ENCODE measurements around the gene GFM1. TPM values are rescaled to one million over a fixed set of nuclear protein-coding genes. Genes with fewer than 3 reads are reported as not detected.
"Not testable (repeated sequence)": the region's sequence is repeated elsewhere in the genome, so short reads cannot be mapped to it uniquely, and the experiment has no call there.

GFM1 gene
- total RNA-seq, 2 experiments from 2014 or later = 36.5 to 53.7 TPM

- no peak overlapping the region for H3K27ac ChIP-seq (ENCODE audit: low read depth, low read length, poor library complexity, severe bottlenecking)
- intact Hi-C loops (cut with micrococcal nuclease; ENCODE audit: unreplicated experiment) = no loop called here
Measured at GRCh38 chr3:158685159-158685558, 40.8 kb downstream of the GFM1 start.

GRCh38 chr3:158693866-158694456 is 49.6 kb downstream of the GFM1 start:
- H3K9me3 ChIP-seq (ENCODE audit: low read length); H3K4me2 ChIP-seq (ENCODE audit: low read length); DNase-seq (ENCODE audit: low spot score); H3K27ac ChIP-seq (ENCODE audit: low read depth, low read length, poor library complexity, severe bottlenecking); H4K20me1 ChIP-seq (ENCODE audit: insufficient read depth, low read length); intact Hi-C loops (cut with micrococcal nuclease; ENCODE audit: unreplicated experiment); H3K79me2 ChIP-seq (ENCODE audit: insufficient read depth, low read depth, low read length); H2AFZ ChIP-seq (ENCODE audit: low read length); H3K4me1 ChIP-seq (ENCODE audit: insufficient read depth, low read length, poor library complexity, severe bottlenecking); H3K4me3 ChIP-seq (ENCODE audit: low read depth, low read length, poor library complexity, severe bottlenecking); CTCF ChIA-PET (ENCODE audit: unreplicated experiment); H3K9me2 ChIP-seq (ENCODE audit: insufficient read depth, low read length); BruUV-seq (replicated peaks): not testable (repeated sequence)
- POLR2A ChIA-PET = interaction anchor here (0.8 to 1.8 kb wide), 2 partner anchors 8 to 391 kb away, joined by 3 to 4 read pairs; no protein-coding TSS in a partner anchor
- H3K36me3 ChIP-seq (ENCODE audit: insufficient read depth, low read length) = peaks cover 65% of the 10 kb centered on the region

More at GRCh38 chr3:158685159-158685558, 40.8 kb downstream of the GFM1 start:
- H2AFZ ChIP-seq (ENCODE audit: low read length) = no peak overlapping the region
- no peaks in the 10 kb centered on the region for H4K20me1 ChIP-seq (ENCODE audit: insufficient read depth, low read length)
- no peaks in the 10 kb centered on the region for H3K9me2 ChIP-seq (ENCODE audit: insufficient read depth, low read length)
- DNase-seq (ENCODE audit: low spot score) = no peak
- no peak overlapping the region for H3K4me2 ChIP-seq (ENCODE audit: low read length)
- H3K4me3 ChIP-seq (ENCODE audit: low read depth, low read length, poor library complexity, severe bottlenecking) = no peak overlapping the region
- H3K9me3 ChIP-seq (ENCODE audit: low read length) = no peaks in the 10 kb centered on the region
- ChIA-PET CTCF (ENCODE audit: unreplicated experiment) (no interaction called here), POLR2A (interaction anchor here (0.5 kb wide), 1 partner anchor 352 kb away, joined by 3 read pairs; no protein-coding TSS in a partner anchor)
- no TSS peak for BruUV-seq (replicated peaks)
- TF ChIP-seq EZH2phosphoT487 (IDR thresholded peaks at IDR 0.05; ENCODE audit: borderline replicate concordance, low read depth, low read length) (no peak), CTCF (conservative IDR thresholded peaks at IDR 0.05; ENCODE audit: low read length) (no peak)
- H3K4me1 ChIP-seq (ENCODE audit: insufficient read depth, low read length, poor library complexity, severe bottlenecking) = no peaks in the 10 kb centered on the region
- peaks cover 51% of the 10 kb centered on the region for H3K36me3 ChIP-seq (ENCODE audit: insufficient read depth, low read length)
- no peaks in the 10 kb centered on the region for H3K79me2 ChIP-seq (ENCODE audit: insufficient read depth, low read depth, low read length)

- H3K4me1 ChIP-seq (ENCODE audit: insufficient read depth, low read length, poor library complexity, severe bottlenecking) = no peaks in the 10 kb centered on the region
- no peak for DNase-seq (ENCODE audit: low spot score)
- TF ChIP-seq EZH2phosphoT487 (IDR thresholded peaks at IDR 0.05; ENCODE audit: borderline replicate concordance, low read depth, low read length) (no peak), CTCF (conservative IDR thresholded peaks at IDR 0.05; ENCODE audit: low read length) (no peak)
- intact Hi-C loops (cut with micrococcal nuclease; ENCODE audit: unreplicated experiment) = no loop called here
- no TSS peak for BruUV-seq (replicated peaks)
- H3K4me2 ChIP-seq (ENCODE audit: low read length) = no peak overlapping the region
- peaks cover 47% of the 10 kb centered on the region for H3K36me3 ChIP-seq (ENCODE audit: insufficient read depth, low read length)
- H3K79me2 ChIP-seq (ENCODE audit: insufficient read depth, low read depth, low read length) = no peaks in the 10 kb centered on the region
- no peak overlapping the region for H3K4me3 ChIP-seq (ENCODE audit: low read depth, low read length, poor library complexity, severe bottlenecking)
- H3K9me2 ChIP-seq (ENCODE audit: insufficient read depth, low read length) = no peaks in the 10 kb centered on the region
- no peaks in the 10 kb centered on the region for H4K20me1 ChIP-seq (ENCODE audit: insufficient read depth, low read length)
- no peak overlapping the region for H3K27ac ChIP-seq (ENCODE audit: low read depth, low read length, poor library complexity, severe bottlenecking)
- no peak overlapping the region for H2AFZ ChIP-seq (ENCODE audit: low read length)
- no peaks in the 10 kb centered on the region for H3K9me3 ChIP-seq (ENCODE audit: low read length)
- POLR2A ChIA-PET = interaction anchor here (0.6 to 2.0 kb wide), 3 partner anchors 16 to 306 kb away, joined by 3 to 5 read pairs (median 3); no protein-coding TSS in a partner anchor
- CTCF ChIA-PET (ENCODE audit: unreplicated experiment) = no interaction called here
Measured at GRCh38 chr3:158696618-158697017, 52.3 kb downstream of the GFM1 start.

Measured in OCI-LY7 (cell line).